Tibial nerve (tissue), 4 donors: ENCODE results near the gene AURKA. TPM values are rescaled to one million over a fixed set of nuclear protein-coding genes. Genes with fewer than 3 reads are reported as not detected.
A peak's percentile ranks its signal among the peaks of the same experiment; 100 is the strongest.

Source experiments
- DNase-seq, 2 donors: peaks; one replicate each; pipeline ENCODE4 v3.0.0-alpha.2; 2019; ENCODE audit warnings: low spot score in 2 of 2
- H3K27ac ChIP-seq, 4 donors: fragments of 200-600 bp; sonication (generic) in 3 of 4; one replicate each; pipeline ENCODE4 v1.5.1; 2017 to 2019; ENCODE audit warnings: mild to moderate bottlenecking in 1 of 4
- H3K27me3 ChIP-seq, 2 donors: fragments of 200-600 bp; sonication (generic) in 1 of 2; one replicate each; pipeline versions ENCODE4 v1.5.1 to v1.6.0; 2017 to 2019
- H3K36me3 ChIP-seq, 3 donors: fragments of 200-600 bp; sonication (generic); one replicate each; pipeline ENCODE4 v1.5.1; 2018 to 2019
- H3K4me1 ChIP-seq, 4 donors: fragments of 200-600 bp; sonication (generic) in 3 of 4; one replicate each; pipeline ENCODE4 v1.5.1; 2017 to 2019
- H3K4me3 ChIP-seq, 4 donors: fragments of 200-600 bp; sonication (generic) in 3 of 4; one replicate each; pipeline ENCODE4 v1.5.1; 2017 to 2019; ENCODE audit warnings: mild to moderate bottlenecking in 1 of 4, moderate library complexity in 1 of 4
- H3K9me3 ChIP-seq, 4 donors: fragments of 200-600 bp; sonication (generic) in 3 of 4; one replicate each; pipeline ENCODE4 v1.5.1; 2017 to 2019
- CTCF ChIP-seq, 5 experiments: fragments of 200-600 bp in 3 of 5; fragments of 450-650 bp in 2 of 5; sonication (generic) in 3 of 5; IDR thresholded peaks; one replicate each; pipeline ENCODE4 v1.5.1; 2016 to 2019; ENCODE audit warnings: antibody characterized with exemption in 5 of 5, mild to moderate bottlenecking in 3 of 5, moderate library complexity in 2 of 5
- EP300 ChIP-seq, 2 donors: sonication (generic); formaldehyde crosslinking; IDR thresholded peaks; one replicate each; pipeline ENCODE4 v1.6.1; 2017; ENCODE audit warnings: antibody characterized with exemption in 2 of 2, mild to moderate bottlenecking in 1 of 2
- POLR2A ChIP-seq, 2 donors: fragments of 450-650 bp; IDR thresholded peaks; one replicate each; pipeline ENCODE4 v1.6.1; 2017; ENCODE audit warnings: antibody characterized with exemption in 2 of 2, mild to moderate bottlenecking in 2 of 2, moderate library complexity in 2 of 2
- WGBS, 2 donors: methylation state at CpG; one replicate each; pipeline ENCODE4 v1.1.5; 2018; 5-methylcytosine and 5-hydroxymethylcytosine counted together
- total RNA-seq, 4 donors: library from RNA; depleted of rRNA; stranded (reverse); fragments of >200 nt; gene quantifications; one replicate each; pipeline ENCODE4 v1.1.0, GENCODE V29; 2016

AURKA gene
- total RNA-seq, 4 donors from 2014 or later = 0.42 to 4.3 (median 1.7) TPM

GRCh38 chr20:56422824-56423189 lies 30.8 kb upstream of the AURKA start:
- Histone ChIP-seq H3K9me3 (no peaks in the 10 kb centered on the region), H3K4me1 (peaks cover 0 to 9% (median 1%) of the 10 kb centered on the region in 4 donors), H3K27ac (peak overlapping the region in 1 of 4 donors; percentile 29), H3K4me3 (no peak overlapping the region), H3K27me3 (no peaks in the 10 kb centered on the region), H3K36me3 (peaks cover 0 to 5% (median 0%) of the 10 kb centered on the region in 3 donors)
- TF ChIP-seq EP300 (IDR thresholded peaks at IDR 0.05) (no peak), CTCF (IDR thresholded peaks at IDR 0.05) (no peak)
- WGBS, 2 donors = 38 to 39% methylated on average over 4 of the region's 4 CpGs
- no peak for DNase-seq

- TF ChIP-seq EP300 (IDR thresholded peaks at IDR 0.05) (no peak), CTCF (IDR thresholded peaks at IDR 0.05) (no peak), POLR2A (IDR thresholded peaks at IDR 0.05) (no peak)
- peaks cover 0 to 9% (median 1%) of the 10 kb centered on the region in 4 donors for H3K4me1 ChIP-seq
- no peaks in the 10 kb centered on the region for H3K9me3 ChIP-seq
- H3K27me3 ChIP-seq = no peaks in the 10 kb centered on the region
- 50% methylated on average over 9 of the region's 9 CpGs for WGBS, 2 donors
- H3K36me3 ChIP-seq = peaks cover 0 to 11% (median 0%) of the 10 kb centered on the region in 3 donors
- no peak overlapping the region for H3K4me3 ChIP-seq
- H3K27ac ChIP-seq = no peak overlapping the region
- DNase-seq = no peak
These were observed 30.2 kb upstream of the AURKA start for GRCh38 chr20:56422076-56422823.

GRCh38 chr20:56420940-56421688 lies 29.1 kb upstream of the AURKA start:
- H3K36me3 ChIP-seq = peaks cover 0 to 13% (median 0%) of the 10 kb centered on the region in 3 donors

GRCh38 chr20:56420028-56420427 lies 28.0 kb upstream of the AURKA start:
- WGBS, 2 donors = 79 to 81% methylated on average over 2 of the region's 2 CpGs
- Histone ChIP-seq H3K4me3 (no peak overlapping the region), H3K9me3 (no peaks in the 10 kb centered on the region), H3K27ac (peak overlapping the region in 1 of 4 donors; percentile 63), H3K36me3 (peaks cover 0 to 13% (median 0%) of the 10 kb centered on the region in 3 donors), H3K4me1 (peaks cover 0 to 9% (median 1%) of the 10 kb centered on the region in 4 donors), H3K27me3 (no peaks in the 10 kb centered on the region)
- no peak for DNase-seq
- no peak for TF ChIP-seq EP300 (IDR thresholded peaks at IDR 0.05)
- no peak for TF ChIP-seq POLR2A (IDR thresholded peaks at IDR 0.05)
- no peak for TF ChIP-seq CTCF (IDR thresholded peaks at IDR 0.05)

More at GRCh38 chr20:56420940-56421688, 29.1 kb upstream of the AURKA start:
- H3K27ac ChIP-seq = no peak overlapping the region
- no peaks in the 10 kb centered on the region for H3K9me3 ChIP-seq
- no peak for TF ChIP-seq CTCF (IDR thresholded peaks at IDR 0.05)
- TF ChIP-seq EP300 (IDR thresholded peaks at IDR 0.05) = no peak
- H3K4me1 ChIP-seq = peaks cover 0 to 9% (median 1%) of the 10 kb centered on the region in 4 donors
- no peak overlapping the region for H3K4me3 ChIP-seq
- no peaks in the 10 kb centered on the region for H3K27me3 ChIP-seq
- DNase-seq = no peak
- 77 to 79% methylated on average over 11 of the region's 11 CpGs for WGBS, 2 donors

- Histone ChIP-seq H3K4me3 (no peak overlapping the region), H3K9me3 (no peaks in the 10 kb centered on the region), H3K4me1 (peaks cover 0 to 9% (median 1%) of the 10 kb centered on the region in 4 donors), H3K27ac (peak overlapping the region in 3 of 4 donors; percentile 62 to 71 (median 63)), H3K36me3 (peaks cover 0 to 13% (median 0%) of the 10 kb centered on the region in 3 donors), H3K27me3 (no peaks in the 10 kb centered on the region)
- whole genome bisulfite sequencing, 2 donors = 62 to 67% methylated on average over 11 of the region's 11 CpGs
- no peak for TF ChIP-seq POLR2A (IDR thresholded peaks at IDR 0.05)
- TF ChIP-seq CTCF (IDR thresholded peaks at IDR 0.05) = no peak
- no peak for TF ChIP-seq EP300 (IDR thresholded peaks at IDR 0.05)
- no peak for DNase-seq
These were observed 26.4 kb upstream of the AURKA start for GRCh38 chr20:56418385-56418861.
